ENCODE data around the gene LPP.

The LPP gene

DNA sequence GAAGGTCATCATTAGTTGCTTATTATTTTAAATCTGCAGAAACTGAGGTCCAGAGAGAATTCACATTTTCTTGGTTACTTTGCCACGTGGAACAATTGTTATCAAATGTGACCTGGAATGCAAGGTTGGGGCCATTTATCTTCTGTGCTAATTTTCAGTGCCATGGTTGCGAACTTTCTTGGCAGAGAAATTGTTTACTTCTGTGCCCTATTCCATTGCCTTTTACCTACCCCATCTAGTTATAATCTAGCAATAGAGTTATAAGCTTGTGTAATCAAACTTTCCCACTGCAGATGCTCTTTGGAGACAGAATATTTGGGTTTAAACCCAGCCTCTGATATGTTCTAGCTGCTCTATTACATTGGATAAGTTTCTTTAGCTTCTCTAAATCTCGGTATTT, 242.9 kb downstream of the LPP start:
- DNase-seq = no peak
- no peak for TF ChIP-seq POLR2A (IDR thresholded peaks at IDR 0.05; ENCODE audit: low read length)
- no peak for TF ChIP-seq GATA1 (IDR thresholded peaks at IDR 0.05; ENCODE audit: low read depth, low read length)

DNA sequence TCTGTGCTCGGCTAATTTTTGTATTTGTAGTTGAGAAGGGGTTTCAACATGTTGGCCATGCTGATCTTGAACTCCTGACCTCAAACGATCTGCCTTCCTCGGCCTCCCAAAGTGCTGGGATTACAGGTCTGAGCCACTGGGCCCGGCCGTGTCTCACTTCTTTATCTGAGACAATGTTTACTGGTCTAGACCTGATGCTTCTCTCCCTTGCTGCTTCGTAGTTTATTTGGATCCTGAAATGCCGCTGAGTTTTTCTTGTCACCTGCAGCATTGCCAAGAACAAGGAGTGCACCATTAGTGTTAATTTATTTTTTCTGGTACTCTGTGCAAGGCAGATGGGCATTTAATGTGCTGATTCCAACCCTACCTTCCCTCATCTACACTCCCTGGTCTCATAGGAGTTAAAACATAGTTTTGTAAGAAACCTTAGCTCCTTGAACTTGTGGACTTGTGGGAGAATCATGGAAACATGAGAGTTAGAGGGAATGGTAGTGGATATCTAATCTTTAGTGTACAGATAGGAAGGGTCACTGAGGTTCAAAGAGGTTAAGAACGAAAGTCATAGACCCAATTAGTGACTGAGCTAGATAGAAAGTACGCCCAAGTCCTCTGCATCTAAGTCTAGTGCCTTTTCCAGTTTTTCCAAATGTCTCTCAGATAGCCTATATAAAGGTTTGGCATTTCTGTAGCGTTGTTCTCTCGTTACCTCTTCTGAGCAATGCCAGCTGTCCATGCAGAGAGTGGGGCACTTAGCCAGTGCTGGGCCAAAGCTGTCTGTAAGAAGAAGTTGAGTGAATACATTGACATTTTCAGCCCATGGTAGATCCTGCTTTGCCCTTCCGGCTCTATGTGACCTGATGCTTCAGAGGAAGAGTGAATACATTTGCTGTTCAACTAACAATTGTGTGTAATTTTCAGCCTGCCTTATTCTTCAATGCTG, 244.1 kb downstream of the LPP start:
- TF ChIP-seq POLR2A (IDR thresholded peaks at IDR 0.05; ENCODE audit: low read length) = no peak
- TF ChIP-seq GATA1 (IDR thresholded peaks at IDR 0.05; ENCODE audit: low read depth, low read length) = no peak
- DNase-seq = no peak

DNA sequence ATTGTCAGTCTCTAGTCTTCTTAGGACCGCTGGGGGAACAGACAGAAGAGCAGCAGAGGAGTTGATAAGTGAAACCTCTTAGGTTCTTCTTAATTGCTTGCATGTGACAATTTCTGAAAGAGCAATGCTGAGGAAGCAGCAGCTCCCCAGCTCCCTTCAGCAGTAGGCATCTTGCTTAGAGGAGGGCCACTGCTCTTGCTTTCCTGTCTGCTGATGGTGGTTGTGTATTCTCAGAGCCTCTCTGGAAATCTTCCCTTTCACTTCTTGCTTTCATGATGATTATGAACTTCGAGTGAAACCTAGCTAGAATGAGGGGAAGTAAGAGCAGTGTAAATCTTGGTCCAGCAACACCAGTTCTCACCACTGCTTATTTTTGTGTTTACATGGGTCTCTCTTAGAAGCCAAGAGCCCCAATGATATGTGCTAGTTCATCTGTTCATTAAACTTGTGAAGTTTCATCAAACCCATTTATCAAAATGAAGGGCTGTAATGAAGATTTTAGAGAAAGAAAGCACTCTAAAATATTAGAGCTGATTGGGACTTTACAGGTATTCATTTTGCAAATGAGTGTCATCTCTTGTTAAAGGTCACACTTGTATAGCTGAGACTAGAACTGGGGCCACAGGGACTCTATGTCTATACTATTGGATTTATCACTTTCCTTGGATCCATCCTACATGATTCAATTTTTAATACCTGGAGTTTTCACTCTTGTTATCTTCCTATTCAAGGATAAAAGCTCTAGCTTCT, 246.7 kb downstream of the LPP start:
- no peak for DNase-seq

DNA sequence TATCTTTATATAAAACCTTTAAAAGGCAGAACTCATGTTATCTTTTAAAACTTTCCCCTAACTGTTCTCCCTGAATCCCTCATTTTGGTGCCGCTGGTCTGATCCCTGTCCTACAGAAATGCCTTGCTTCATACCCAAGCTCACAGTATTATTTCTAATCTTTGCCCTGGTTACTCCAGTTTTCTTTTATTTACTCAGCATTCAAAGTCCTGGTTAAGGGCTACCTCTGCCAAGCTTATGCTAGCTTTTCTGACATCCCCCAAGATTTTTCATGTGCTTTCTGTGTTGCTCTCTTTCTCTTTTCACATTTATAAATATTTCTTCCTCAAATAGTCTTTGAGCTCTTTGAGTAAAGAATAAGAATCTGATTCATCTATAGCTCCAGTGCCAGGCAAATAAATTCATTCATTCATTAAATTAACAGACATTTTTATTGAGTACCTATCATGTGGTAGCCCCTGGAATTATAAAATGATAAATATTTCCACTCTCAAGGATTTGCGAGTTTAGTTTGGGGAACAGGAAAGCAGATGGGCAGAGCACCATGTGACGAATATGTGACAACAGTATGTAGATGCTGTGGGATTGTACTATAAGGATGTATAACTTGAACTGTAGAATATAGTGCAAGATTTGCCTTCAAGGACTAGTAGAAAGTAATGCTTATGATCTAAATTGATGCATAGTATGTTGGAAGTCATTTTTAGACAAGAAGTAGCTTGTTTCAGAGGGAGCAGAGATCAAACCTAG, 247.5 kb downstream of the LPP start:
- TF ChIP-seq POLR2A (IDR thresholded peaks at IDR 0.05; ENCODE audit: low read length) (no peak), GATA1 (IDR thresholded peaks at IDR 0.05; ENCODE audit: low read depth, low read length) (no peak)
- DNase-seq = no peak

More for the DNA sequence above, 246.7 kb downstream of the LPP start:
- no peak for TF ChIP-seq POLR2A (IDR thresholded peaks at IDR 0.05; ENCODE audit: low read length)
- no peak for TF ChIP-seq GATA1 (IDR thresholded peaks at IDR 0.05; ENCODE audit: low read depth, low read length)

DNA sequence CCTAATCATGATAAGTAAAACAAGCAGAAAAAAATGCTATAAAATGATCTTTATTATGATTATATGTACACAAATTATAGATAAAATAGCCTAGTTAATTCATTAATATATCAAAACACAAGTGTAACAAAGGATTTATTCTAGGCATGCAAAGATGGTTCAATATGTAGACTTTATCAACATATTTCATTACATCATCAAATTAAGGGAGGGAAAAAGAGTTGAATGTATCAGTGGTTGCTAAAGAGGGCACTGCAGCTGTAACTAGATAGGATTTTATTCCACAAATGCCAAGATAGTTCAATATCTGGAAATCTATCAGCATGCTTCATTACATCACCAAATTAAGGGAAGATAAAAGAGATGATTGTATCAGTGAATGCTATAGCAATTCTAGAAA, 248.3 kb downstream of the LPP start:
- TF ChIP-seq GATA1 (IDR thresholded peaks at IDR 0.05; ENCODE audit: low read depth, low read length) = no peak
- TF ChIP-seq POLR2A (IDR thresholded peaks at IDR 0.05; ENCODE audit: low read length) = no peak
- no peak for DNase-seq

DNA sequence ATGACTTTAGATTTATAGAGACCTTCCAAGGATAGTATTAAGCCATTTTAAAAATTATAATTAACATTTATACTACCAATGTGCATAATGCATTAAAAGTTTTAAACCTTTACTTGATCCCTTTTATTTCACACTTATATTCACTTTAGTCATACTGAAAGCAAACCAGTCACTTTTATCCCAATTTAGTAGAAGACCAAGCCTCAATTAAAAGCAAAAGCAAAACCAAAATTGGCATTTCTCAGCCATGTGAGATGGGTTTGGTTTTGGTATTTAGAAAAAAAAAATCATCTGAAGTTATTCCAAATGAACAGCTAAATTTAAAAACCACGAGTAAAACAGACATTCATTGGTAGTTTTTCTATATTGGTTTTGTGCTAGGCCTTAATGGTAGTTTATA, 249.4 kb downstream of the LPP start:
- TF ChIP-seq POLR2A (IDR thresholded peaks at IDR 0.05; ENCODE audit: low read length) = no peak
- no peak for TF ChIP-seq GATA1 (IDR thresholded peaks at IDR 0.05; ENCODE audit: low read depth, low read length)
- DNase-seq = no peak

DNA sequence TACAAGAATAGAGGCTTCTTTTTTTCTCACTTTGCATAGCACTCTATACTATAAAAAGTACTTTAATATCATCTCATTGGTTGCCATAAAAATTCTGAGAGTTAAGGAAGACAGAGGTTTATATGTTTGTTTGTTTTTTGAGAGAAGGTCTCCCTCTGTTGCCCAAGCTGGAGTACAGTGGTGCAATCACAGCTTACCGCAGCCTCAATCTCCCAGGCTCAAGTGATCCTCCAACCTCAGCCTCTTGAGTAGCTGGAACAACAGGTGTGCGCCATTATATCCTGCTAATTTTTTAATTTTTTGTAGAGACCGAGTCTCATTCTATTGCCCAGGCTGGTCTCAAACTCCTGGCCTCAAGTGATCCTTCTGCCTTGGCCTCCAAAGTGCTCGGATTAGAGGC, 250.2 kb downstream of the LPP start:
- TF ChIP-seq GATA1 (IDR thresholded peaks at IDR 0.05; ENCODE audit: low read depth, low read length) (no peak), POLR2A (IDR thresholded peaks at IDR 0.05; ENCODE audit: low read length) (no peak)
- DNase-seq = no peak

DNA sequence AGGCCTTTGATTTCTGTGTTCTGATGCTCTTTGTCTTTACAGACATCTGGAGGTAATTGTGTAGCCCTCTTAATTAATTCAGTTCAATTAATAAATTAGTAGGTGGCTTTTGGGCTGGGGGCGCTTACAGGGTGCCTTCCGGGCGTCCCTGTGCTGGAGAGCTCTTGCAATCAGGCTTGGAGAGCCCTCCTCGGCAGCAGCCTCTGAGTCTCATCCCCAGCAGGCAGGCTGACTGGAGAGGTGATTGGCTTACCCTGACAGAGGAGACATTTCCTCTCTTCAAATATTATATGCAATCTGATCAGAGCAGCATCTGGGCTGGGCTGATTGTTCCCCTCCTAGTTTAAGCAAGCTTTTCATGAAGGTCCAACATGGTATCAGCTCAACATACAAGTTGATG, 250.7 kb downstream of the LPP start:
- no peak for TF ChIP-seq POLR2A (IDR thresholded peaks at IDR 0.05; ENCODE audit: low read length)
- no peak for TF ChIP-seq GATA1 (IDR thresholded peaks at IDR 0.05; ENCODE audit: low read depth, low read length)
- DNase-seq = no peak

DNA sequence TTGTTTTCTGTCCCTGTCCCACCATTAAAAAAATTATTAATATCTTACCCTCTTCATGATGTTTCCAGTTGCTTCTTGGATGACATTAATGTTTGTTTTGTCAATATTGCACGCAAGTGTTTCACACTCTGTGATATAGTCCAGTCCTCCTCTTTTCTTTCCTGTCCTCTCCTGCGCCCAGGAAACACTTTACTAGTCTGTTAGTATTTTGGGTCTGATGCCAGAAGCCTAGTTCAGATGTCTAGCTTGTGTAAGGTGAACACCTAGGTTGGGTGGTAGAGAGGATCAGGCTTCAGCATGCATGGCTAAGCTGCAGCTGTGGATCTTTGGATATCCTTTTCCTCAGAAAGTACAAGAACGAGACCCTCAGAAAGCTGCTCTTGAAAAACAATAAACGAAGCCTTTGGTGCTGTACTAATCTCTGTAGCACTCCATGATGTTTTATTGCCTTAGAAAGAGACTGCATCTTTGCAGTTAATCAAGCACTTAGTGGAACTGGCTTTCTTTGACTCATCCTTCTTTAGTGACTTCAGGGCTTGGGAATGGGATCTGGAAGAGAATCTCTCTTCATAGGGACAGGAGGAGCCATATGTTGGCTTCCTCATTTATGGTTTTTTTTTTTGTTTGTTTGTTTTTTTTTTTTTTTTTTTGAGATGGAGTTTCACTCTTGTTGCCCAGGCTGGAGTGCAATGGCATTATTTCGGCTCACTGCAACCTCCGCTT, 253.4 kb downstream of the LPP start:
- no peak for DNase-seq
- TF ChIP-seq GATA1 (IDR thresholded peaks at IDR 0.05; ENCODE audit: low read depth, low read length) (no peak), POLR2A (IDR thresholded peaks at IDR 0.05; ENCODE audit: low read length) (no peak)

DNA sequence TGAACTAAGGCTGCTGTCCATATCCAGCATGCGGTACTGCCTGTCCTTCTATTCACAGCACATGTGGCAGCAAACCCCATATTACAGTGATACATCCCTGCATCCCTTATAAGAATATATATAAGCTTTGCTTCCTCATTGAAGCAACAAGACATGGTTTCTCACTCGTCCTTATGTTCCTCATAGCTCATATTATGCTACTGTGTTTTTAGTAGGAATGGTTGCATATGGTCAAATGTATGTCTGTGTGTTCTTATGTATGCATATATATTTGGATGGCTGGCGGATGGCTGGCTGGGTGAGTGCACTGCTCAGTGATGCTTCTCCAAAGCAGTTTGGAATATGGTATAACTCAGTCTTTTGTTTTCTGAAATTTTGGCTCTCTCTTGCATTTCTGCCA, 254.9 kb downstream of the LPP start:
- TF ChIP-seq GATA1 (IDR thresholded peaks at IDR 0.05; ENCODE audit: low read depth, low read length) = no peak
- TF ChIP-seq POLR2A (IDR thresholded peaks at IDR 0.05; ENCODE audit: low read length) = no peak
- no peak for DNase-seq

DNA sequence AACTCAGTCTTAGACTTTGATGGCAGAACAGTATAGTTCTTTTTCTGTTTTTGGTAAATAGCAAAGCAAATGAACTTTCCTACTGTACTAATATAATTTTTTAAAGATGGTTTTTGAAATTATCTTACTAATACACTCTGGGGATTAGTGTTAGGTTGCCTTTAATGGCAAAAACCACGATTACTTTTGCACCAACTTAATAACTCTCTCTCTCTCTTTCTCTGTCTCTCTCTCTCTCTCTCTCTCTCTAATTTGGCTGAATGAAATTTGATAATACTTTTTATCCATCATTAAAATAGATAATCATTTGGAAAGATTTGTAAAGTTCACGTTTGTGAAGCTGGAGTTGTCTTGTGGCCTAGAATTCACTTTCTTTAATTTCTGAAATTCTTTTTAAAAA, 257.8 kb downstream of the LPP start:
- DNase-seq = no peak
- TF ChIP-seq POLR2A (IDR thresholded peaks at IDR 0.05; ENCODE audit: low read length) (no peak), GATA1 (IDR thresholded peaks at IDR 0.05; ENCODE audit: low read depth, low read length) (no peak)

DNA sequence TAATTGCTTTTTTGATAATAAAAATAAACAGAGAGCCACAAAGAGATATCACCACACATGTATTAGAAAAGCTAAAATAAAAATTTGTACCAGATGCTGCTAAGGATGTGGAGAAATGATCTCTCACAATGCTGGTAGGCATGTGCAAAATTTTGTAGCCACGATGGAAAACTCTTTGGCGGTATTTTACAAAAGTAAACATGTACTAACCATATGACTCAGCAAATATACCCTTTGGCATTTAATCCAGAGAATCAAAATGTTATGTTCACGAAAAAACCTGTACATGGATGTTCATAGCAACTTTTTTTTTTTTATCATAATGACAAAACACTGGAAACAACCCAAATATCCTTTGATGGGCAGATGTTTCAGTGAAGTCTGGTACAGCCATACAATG, 261.2 kb downstream of the LPP start:
- DNase-seq = no peak
- TF ChIP-seq POLR2A (IDR thresholded peaks at IDR 0.05; ENCODE audit: low read length) (no peak), GATA1 (IDR thresholded peaks at IDR 0.05; ENCODE audit: low read depth, low read length) (no peak)

DNA sequence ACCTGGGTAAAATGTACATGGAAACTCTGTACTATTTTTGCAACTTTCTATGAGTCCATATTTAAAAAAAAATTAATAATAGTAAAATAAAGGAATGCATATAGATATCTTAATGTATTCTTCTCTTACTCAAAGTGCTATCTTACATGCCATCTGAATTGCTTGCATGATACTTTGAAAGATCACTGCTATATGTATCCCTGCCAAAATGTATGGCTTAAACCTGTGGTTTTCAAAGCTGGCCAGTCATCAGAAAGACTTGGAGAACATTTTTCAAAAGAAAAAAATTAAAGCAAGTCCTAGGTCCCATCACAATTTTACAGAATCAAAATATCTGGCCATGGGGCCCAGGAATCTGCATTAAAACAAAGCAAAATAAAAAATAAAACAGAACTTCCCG, 262.1 kb downstream of the LPP start:
- TF ChIP-seq POLR2A (IDR thresholded peaks at IDR 0.05; ENCODE audit: low read length) = no peak
- TF ChIP-seq GATA1 (IDR thresholded peaks at IDR 0.05; ENCODE audit: low read depth, low read length) = no peak
- no peak for DNase-seq
